GM06990 (cell line): Measurements from ENCODE around the gene BOD1L2.

Experiments used
- DNase-seq: peaks from one replicate; pipeline ENCODE4 v3.0.0-alpha.2; 2011; ENCODE audit not compliant: insufficient read length; ENCODE audit errors: extremely low read depth
- H3K27me3 ChIP-seq: replicated peaks from 2 replicates; pipeline ENCODE4 v1.6.0; 2011; ENCODE audit warnings: low read length; ENCODE audit not compliant: control insufficient read depth, insufficient read depth
- H3K36me3 ChIP-seq: 2 replicates; pipeline ENCODE4 v1.5.1; 2011; ENCODE audit warnings: low read length; ENCODE audit not compliant: control insufficient read depth, insufficient read depth
- H3K4me3 ChIP-seq: replicated peaks from 2 replicates; pipeline ENCODE4 v1.5.1; 2011; ENCODE audit warnings: low read depth, mild to moderate bottlenecking, control low read depth, low read length
- CTCF ChIP-seq: IDR thresholded peaks from 2 replicates; pipeline ENCODE4 v1.5.1; 2011; ENCODE audit warnings: low read length, control low read depth, mild to moderate bottlenecking, inconsistent platforms; ENCODE audit not compliant: insufficient read depth, poor library complexity, severe bottlenecking

The BOD1L2 gene

DNA sequence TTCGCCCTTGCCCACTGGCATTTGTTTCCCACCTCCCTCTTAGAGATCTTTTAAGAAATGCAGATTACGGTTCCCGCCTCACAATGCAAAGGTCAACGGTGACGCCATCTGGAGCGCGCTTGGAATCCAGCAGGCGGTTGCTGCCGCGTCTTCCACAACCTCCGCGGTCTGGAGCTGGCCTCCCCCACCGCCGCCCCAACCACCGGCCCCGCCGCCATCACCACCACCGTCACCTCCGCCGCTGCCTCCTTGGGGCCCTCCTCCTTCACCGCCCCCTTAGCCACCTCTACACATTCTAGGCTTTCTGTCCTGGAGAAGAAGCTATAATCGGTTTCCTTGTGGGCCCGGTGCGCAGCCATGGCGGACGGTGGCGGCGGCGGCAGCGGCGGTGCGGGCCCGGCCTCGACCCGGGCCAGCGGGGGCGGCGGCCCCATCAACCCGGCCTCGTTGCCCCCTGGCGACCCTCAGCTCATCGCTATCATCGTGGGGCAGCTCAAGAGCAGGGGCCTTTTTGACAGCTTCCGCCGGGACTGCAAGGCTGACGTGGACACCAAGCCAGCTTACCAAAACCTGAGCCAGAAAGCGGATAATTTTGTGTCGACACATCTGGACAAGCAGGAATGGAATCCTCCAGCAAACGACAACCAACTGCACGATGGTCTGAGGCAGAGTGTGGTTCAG, at the start of gene BOD1L2:
Gene BOD1L2, plus strand, starts transcription at position 132 of the 681 bp plus-strand sequence. Its CDS starts 226 bp downstream, at position 358.
- no peak within 1 kb of the TSS for H3K4me3 ChIP-seq
- DNase-seq: no peak
- no peaks in the 10 kb centered on the region for H3K36me3 ChIP-seq
- H3K27me3 ChIP-seq: peaks cover 1% of the 10 kb centered on the region
- TF ChIP-seq CTCF: no peak

GRCh38 chr18:57107140-57107832, 39.6 kb upstream of the BOD1L2 start:
- no peak for DNase-seq
- no peaks in the 10 kb centered on the region for H3K36me3 ChIP-seq
- no peak overlapping the region for H3K4me3 ChIP-seq

DNA sequence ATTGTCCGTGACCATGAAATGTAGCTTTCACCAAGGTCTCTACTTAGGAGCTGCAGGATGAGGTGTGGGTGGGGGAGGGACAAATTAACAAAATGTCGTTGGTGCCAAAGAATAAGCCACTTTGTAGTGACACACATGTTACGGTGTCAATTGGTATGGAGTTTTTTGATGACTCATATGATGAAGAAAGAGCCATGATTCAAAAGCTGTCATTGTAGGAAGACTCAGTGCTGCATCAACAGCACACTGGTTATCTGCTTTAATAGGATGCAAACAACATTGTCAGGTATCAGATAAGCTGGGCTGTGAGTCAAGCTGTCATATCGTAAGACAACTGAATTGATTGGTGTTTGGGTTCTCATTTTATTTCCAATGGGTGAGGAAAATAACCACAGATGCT, 36.6 kb upstream of the BOD1L2 start:
- TF ChIP-seq CTCF: no peak
- H3K36me3 ChIP-seq: no peaks in the 10 kb centered on the region
- no peak overlapping the region for H3K4me3 ChIP-seq
- no peak for DNase-seq
- H3K27me3 ChIP-seq: no peaks in the 10 kb centered on the region

More at GRCh38 chr18:57107140-57107832, 39.6 kb upstream of the BOD1L2 start:
- no peaks in the 10 kb centered on the region for H3K27me3 ChIP-seq
- TF ChIP-seq CTCF: no peak

DNA sequence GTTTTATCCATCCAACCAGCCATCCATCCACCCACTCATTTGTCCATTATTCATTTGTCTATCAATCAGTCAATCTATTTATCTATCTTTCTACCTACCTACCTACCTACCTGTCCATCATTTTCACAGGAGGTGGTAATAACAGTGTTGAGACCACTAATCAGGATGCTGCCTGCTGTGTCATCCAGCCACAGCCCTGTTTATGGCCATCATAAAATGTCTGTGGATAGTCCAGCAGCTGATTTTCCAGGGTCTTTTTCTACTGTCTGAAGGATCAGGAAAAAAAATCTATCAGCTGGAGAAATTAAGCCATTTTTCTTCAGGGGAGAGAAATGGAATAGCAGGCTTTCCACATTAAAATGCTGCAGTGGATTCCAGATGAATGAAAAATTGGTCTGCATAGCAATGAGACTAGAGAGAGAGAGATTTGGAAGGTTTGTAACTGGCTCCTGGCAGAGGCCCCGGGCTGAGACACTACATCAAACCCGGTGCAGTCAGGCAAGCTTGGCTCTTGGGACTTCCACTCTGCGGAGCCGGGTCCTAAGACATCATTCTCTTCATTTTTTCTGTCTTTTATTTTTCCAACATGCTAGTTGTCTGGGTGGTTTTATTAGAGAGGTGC, 33.0 kb upstream of the BOD1L2 start:
- no peak for TF ChIP-seq CTCF
- H3K4me3 ChIP-seq: no peak overlapping the region
- no peaks in the 10 kb centered on the region for H3K36me3 ChIP-seq
- no peaks in the 10 kb centered on the region for H3K27me3 ChIP-seq
- no peak for DNase-seq

GRCh38 chr18:57116598-57117132, 30.2 kb upstream of the BOD1L2 start:
- H3K27me3 ChIP-seq: no peaks in the 10 kb centered on the region; the same call in 1 of the 2 replicates
- H3K36me3 ChIP-seq: no peaks in the 10 kb centered on the region
- no peak for TF ChIP-seq CTCF
- H3K4me3 ChIP-seq: no peak overlapping the region
- DNase-seq: no peak
